Measurements from ENCODE around the gene MAML3. TPM values are rescaled to one million over a fixed set of nuclear protein-coding genes. Genes with fewer than 3 reads are reported as not detected.

The MAML3 gene
- total RNA-seq, 1 donor from 2014 or later = 0.79 TPM

DNA sequence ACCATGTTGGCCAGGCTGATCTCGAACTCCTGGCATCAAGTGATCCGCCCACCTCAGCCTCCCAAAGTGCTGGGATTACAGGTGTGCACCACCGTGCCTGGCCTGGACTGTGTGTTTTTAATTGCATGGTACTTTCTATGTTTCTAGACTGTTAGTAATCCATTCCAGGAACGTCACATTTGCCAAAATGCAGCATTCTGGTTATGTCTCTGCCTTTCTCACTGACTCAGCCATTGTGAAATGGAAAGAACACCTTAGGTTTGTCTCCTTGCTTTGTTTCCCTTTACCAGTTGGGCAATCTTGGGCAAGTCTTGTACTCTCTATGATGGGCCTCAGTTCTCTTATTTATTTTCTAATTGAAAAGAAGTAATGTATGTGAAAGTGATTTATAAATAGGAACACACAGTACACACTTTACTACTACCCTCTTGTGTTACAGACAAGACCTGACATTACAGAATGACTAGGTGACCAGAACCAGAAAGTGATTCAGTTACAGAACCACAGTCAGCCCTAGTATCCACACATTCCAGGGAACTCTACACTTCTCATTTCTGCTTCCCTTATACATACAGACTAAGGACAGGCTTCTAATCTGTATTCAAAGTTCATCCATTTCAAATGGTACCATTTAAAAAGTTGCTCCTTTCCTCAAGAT, 301.2 kb downstream of the MAML3 start:
- no peak overlapping the region for H3K4me3 ChIP-seq (ENCODE audit: low read depth, low read length)
- H3K36me3 ChIP-seq (ENCODE audit: control insufficient read depth, insufficient read depth, low read length) = no peaks in the 10 kb centered on the region
- TF ChIP-seq, protein P1, sequence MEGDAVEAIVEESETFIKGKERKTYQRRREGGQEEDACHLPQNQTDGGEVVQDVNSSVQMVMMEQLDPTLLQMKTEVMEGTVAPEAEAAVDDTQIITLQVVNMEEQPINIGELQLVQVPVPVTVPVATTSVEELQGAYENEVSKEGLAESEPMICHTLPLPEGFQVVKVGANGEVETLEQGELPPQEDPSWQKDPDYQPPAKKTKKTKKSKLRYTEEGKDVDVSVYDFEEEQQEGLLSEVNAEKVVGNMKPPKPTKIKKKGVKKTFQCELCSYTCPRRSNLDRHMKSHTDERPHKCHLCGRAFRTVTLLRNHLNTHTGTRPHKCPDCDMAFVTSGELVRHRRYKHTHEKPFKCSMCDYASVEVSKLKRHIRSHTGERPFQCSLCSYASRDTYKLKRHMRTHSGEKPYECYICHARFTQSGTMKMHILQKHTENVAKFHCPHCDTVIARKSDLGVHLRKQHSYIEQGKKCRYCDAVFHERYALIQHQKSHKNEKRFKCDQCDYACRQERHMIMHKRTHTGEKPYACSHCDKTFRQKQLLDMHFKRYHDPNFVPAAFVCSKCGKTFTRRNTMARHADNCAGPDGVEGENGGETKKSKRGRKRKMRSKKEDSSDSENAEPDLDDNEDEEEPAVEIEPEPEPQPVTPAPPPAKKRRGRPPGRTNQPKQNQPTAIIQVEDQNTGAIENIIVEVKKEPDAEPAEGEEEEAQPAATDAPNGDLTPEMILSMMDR (IDR thresholded peaks at IDR 0.05; ENCODE audit: insufficient read depth, low read length, severe bottlenecking) = no peak
- H3K27me3 ChIP-seq (ENCODE audit: control insufficient read depth, insufficient read depth, low read length) = no peaks in the 10 kb centered on the region
- no peak for FAIRE-seq
- DNase-seq (ENCODE audit: low read depth) = peak; percentile 77

DNA sequence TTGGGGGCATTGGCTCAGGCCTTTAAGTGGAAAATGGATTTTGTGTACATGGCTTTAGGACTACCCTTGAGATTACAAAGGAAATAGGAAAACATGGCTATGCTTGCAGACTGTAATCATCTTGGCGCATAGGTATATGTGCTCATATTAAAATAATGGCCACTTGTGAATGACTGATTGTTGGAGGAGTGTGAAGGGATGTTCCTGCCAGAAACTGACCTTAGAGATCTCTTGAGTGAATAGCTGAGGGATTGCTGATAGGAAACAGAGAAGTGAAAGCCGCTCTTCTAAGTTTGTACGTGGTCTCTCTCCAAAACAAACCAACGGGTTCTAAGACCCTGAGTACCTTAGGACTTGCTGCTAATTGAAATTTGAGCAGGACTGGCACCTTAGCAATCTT, 302.3 kb downstream of the MAML3 start:
- H3K4me3 ChIP-seq (ENCODE audit: low read depth, low read length) = no peak overlapping the region
- FAIRE-seq = no peak
- TF ChIP-seq, protein P1 (IDR thresholded peaks at IDR 0.05; ENCODE audit: insufficient read depth, low read length, severe bottlenecking) = no peak
- no peaks in the 10 kb centered on the region for H3K36me3 ChIP-seq (ENCODE audit: control insufficient read depth, insufficient read depth, low read length)
- no peaks in the 10 kb centered on the region for H3K27me3 ChIP-seq (ENCODE audit: control insufficient read depth, insufficient read depth, low read length)
- no peak for DNase-seq (ENCODE audit: low read depth)

DNA sequence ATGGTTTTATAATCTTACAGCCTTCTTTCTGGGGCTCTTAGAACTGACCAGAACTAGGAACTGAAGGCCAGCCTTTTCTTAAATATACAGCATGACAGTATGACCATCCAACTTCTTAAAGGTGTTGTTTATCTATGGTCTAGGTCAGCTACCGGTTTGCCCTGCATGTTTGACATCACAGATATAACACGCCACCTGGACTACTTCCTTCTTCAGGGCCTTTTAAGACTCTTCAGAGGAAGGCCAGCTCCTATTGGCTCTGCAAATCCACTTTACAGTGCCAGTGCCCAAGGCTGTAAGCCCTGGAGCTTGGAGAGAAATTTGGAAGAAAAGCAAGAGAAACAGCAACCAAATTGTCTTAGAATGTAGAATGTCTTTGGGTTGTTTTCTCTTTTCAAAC, 302.9 kb downstream of the MAML3 start:
- TF ChIP-seq, protein P1 (IDR thresholded peaks at IDR 0.05; ENCODE audit: insufficient read depth, low read length, severe bottlenecking) = no peak
- Histone ChIP-seq H3K4me3 (ENCODE audit: low read depth, low read length) (no peak overlapping the region), H3K27me3 (ENCODE audit: control insufficient read depth, insufficient read depth, low read length) (no peaks in the 10 kb centered on the region), H3K36me3 (ENCODE audit: control insufficient read depth, insufficient read depth, low read length) (no peaks in the 10 kb centered on the region)
- DNase-seq (ENCODE audit: low read depth) (no peak), FAIRE-seq (peak; percentile 52)

DNA sequence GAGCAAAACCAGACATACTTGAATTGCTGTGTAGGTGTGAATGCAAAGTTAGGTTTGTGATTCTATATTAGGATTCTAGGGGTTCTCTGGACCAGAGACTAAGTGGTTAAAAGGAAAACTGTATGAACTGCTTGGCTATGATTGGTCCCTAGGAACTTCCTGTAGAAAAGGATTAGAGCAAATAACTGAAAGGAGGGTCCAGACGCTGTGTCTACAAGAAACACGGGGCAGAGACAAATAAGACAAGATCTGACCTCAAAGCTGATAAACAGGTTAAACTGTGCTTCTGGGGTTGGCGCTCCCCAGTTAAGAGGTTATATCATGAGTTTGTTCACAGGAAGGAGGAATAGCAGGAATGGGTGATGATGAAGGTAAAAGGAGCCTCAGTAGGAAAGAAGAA, 304.8 kb downstream of the MAML3 start:
- FAIRE-seq (no peak), DNase-seq (ENCODE audit: low read depth) (no peak)
- H3K4me3 ChIP-seq (ENCODE audit: low read depth, low read length) = no peak overlapping the region
- H3K27me3 ChIP-seq (ENCODE audit: control insufficient read depth, insufficient read depth, low read length) = no peaks in the 10 kb centered on the region
- no peaks in the 10 kb centered on the region for H3K36me3 ChIP-seq (ENCODE audit: control insufficient read depth, insufficient read depth, low read length)
- TF ChIP-seq, protein P1 (IDR thresholded peaks at IDR 0.05; ENCODE audit: insufficient read depth, low read length, severe bottlenecking) = no peak

DNA sequence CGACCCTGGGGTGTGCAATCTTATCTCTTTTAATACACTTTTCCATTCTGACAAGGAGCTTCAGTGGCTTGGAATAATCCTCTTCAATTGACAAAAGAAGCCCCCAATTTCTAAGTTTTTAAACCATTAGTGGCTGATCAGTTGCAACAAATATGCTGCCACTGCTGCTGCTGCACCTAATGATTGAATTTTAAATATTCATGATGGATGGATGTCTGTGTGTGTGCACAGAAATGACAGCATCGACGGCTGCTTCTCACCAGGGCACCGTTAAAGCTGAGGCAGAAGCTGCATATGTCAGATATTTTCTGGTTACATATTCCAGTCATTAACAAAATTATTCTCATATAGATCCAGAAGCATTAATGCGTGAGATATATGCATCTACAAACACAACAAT, 306.0 kb downstream of the MAML3 start:
- Histone ChIP-seq H3K4me3 (ENCODE audit: low read depth, low read length) (no peak overlapping the region), H3K36me3 (ENCODE audit: control insufficient read depth, insufficient read depth, low read length) (no peaks in the 10 kb centered on the region), H3K27me3 (ENCODE audit: control insufficient read depth, insufficient read depth, low read length) (no peaks in the 10 kb centered on the region)
- TF ChIP-seq, protein P1 (IDR thresholded peaks at IDR 0.05; ENCODE audit: insufficient read depth, low read length, severe bottlenecking) = no peak
- DNase-seq (ENCODE audit: low read depth) (no peak), FAIRE-seq (no peak)

DNA sequence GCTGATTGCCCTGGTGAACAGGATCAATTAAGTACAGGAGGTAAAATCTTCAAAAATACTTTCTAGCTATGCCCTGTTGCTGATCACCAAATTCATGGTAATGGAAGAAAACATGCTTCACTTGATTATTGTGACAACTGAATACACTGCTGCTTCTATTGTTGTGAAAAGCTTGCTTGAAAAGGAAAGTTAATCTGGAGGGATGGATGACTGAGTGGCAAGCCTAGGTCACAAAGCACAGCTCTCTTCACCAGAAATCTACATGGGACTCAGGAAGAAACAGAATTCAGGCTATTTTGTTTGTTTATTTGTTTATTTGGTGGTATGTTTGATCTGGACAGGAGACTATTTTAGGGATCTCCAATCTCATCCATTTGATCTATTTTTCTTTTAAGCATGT, 306.4 kb downstream of the MAML3 start:
- TF ChIP-seq, protein P1 (IDR thresholded peaks at IDR 0.05; ENCODE audit: insufficient read depth, low read length, severe bottlenecking) = no peak
- no peaks in the 10 kb centered on the region for H3K36me3 ChIP-seq (ENCODE audit: control insufficient read depth, insufficient read depth, low read length)
- FAIRE-seq (no peak), DNase-seq (ENCODE audit: low read depth) (no peak)
- H3K27me3 ChIP-seq (ENCODE audit: control insufficient read depth, insufficient read depth, low read length) = no peaks in the 10 kb centered on the region
- H3K4me3 ChIP-seq (ENCODE audit: low read depth, low read length) = no peak overlapping the region

Measured in bronchial epithelial cell (primary cell).